GM12878 (cell line): ENCODE measurements around the gene ALDH18A1. TPM values are rescaled to one million over a fixed set of nuclear protein-coding genes. Genes with fewer than 3 reads are reported as not detected.

Experiments used
- ATAC-seq: fragments of 200-7000 bp; cut with Tn5 transposase; 3 replicates; pipeline ENCODE4 v1.9.1; 2020; ENCODE audit warnings: mild to moderate bottlenecking, moderate library complexity
- BruUV-seq: library from RNA; stranded (reverse); fragments of 400-500 nt; replicated peaks from 2 replicates; lab custom pipeline; 2021; lab: Mats Ljungman, UMichigan
- CTCF ChIA-PET: fragments of 300-600 bp; sonication (Branson Sonifier 250); formaldehyde crosslinking; extraction: SDS; loops from one replicate; lab custom pipeline; 2021; ENCODE audit warnings: inconsistent platforms; lab: Yijun Ruan, JAX
- POLR2A ChIA-PET: fragments of 350-600 bp; formaldehyde crosslinking; extraction: SDS; loops from one replicate; lab custom pipeline; 2021; ENCODE audit warnings: inconsistent platforms; lab: Charles Lee
- RAD21 ChIA-PET: fragments of 300-600 bp; sonication (Branson Sonifier 250); formaldehyde crosslinking; loops from one replicate; lab custom pipeline; 2023; ENCODE audit warnings: antibody characterized with exemption; ENCODE audit not compliant: unreplicated experiment; lab: Charles Lee
- SMC1A ChIA-PET: fragments of 300-600 bp; sonication (Branson Sonifier 250); formaldehyde crosslinking; loops from one replicate; lab custom pipeline; 2023; ENCODE audit not compliant: unreplicated experiment, uncharacterized antibody; lab: Charles Lee
- DNase-seq: peaks from one replicate; pipeline ENCODE4 v3.0.0-alpha.2; 2011; ENCODE audit warnings: low read depth, low spot score
- FAIRE-seq: peaks from 3 replicates; lab custom pipeline; 2011; peaks lifted over from hg19 to GRCh38; lab: Jason Lieb, UNC
- H2AFZ ChIP-seq: 2 replicates; pipeline ENCODE4 v1.6.0; 2011; ENCODE audit warnings: low read depth, low read length, control low read depth; ENCODE audit not compliant: control insufficient read depth
- H3K27ac ChIP-seq: 2 replicates; pipeline ENCODE4 v1.5.1; 2011; ENCODE audit warnings: control low read depth; ENCODE audit not compliant: control insufficient read depth, insufficient read depth
- H3K27me3 ChIP-seq, 2 experiments: replicated peaks in 1 of 2; 2 replicates each; pipeline versions ENCODE4 v1.6.0 to v1.6.1; 2011; ENCODE audit warnings: low read length in 1 of 2; ENCODE audit not compliant: control insufficient read depth in 2 of 2, insufficient read depth in 2 of 2
- H3K36me3 ChIP-seq, 2 experiments: 2 replicates each; pipeline ENCODE4 v1.5.1; 2011; ENCODE audit warnings: low read length in 1 of 2; ENCODE audit not compliant: control insufficient read depth in 2 of 2, insufficient read depth in 2 of 2
- H3K4me1 ChIP-seq: 2 replicates; pipeline ENCODE4 v1.6.1; 2011; ENCODE audit warnings: mild to moderate bottlenecking, low read length, moderate library complexity, mixed read lengths; ENCODE audit not compliant: control insufficient read depth, insufficient read depth
- H3K4me2 ChIP-seq: 2 replicates; pipeline ENCODE4 v1.6.0; 2011; ENCODE audit warnings: control low read depth; ENCODE audit not compliant: control insufficient read depth, insufficient read depth
- H3K4me3 ChIP-seq: fragments of 200-600 bp; sonication (generic); 2 replicates; pipeline ENCODE4 v1.5.1; 2016
- H3K79me2 ChIP-seq: 2 replicates; pipeline ENCODE4 v1.6.0; 2011; ENCODE audit warnings: low read length; ENCODE audit not compliant: control insufficient read depth, insufficient read depth
- H3K9ac ChIP-seq: 2 replicates; pipeline ENCODE4 v1.8.0; 2011; ENCODE audit warnings: low read length, control low read depth, mixed read lengths; ENCODE audit not compliant: control insufficient read depth, insufficient read depth
- H3K9me3 ChIP-seq: replicated peaks from 3 replicates; pipeline ENCODE4 v1.5.1; 2011; ENCODE audit warnings: mild to moderate bottlenecking, low read length; ENCODE audit not compliant: control insufficient read depth, insufficient read depth
- H4K20me1 ChIP-seq: 2 replicates; pipeline ENCODE4 v1.6.0; 2011; ENCODE audit not compliant: control insufficient read depth, insufficient read depth
- BCL3 ChIP-seq: IDR thresholded peaks from 2 replicates; pipeline ENCODE4 v1.6.1; 2011; ENCODE audit warnings: borderline replicate concordance, low read depth, mild to moderate bottlenecking, moderate library complexity, low read length; ENCODE audit not compliant: insufficient read depth, poor library complexity, severe bottlenecking
- CREB1 ChIP-seq: IDR thresholded peaks from 2 replicates; pipeline ENCODE4 v1.6.1; 2012; ENCODE audit warnings: low read depth, mild to moderate bottlenecking, inconsistent platforms
- CREM ChIP-seq: IDR thresholded peaks from 2 replicates; pipeline ENCODE4 v1.6.1; 2014; ENCODE audit warnings: antibody characterized with exemption, low read depth
- MAX ChIP-seq: IDR thresholded peaks from 2 replicates; pipeline ENCODE4 v1.6.1; 2012; ENCODE audit warnings: low read depth, low read length, improper control_type of control experiment
- NR2F1 ChIP-seq: fragments of 450-650 bp; conservative IDR thresholded peaks from 2 replicates; pipeline ENCODE4 v1.6.1; 2017; ENCODE audit warnings: mild to moderate bottlenecking
- YY1 ChIP-seq: IDR thresholded peaks from 2 replicates; pipeline ENCODE4 v1.6.1; 2011; ENCODE audit warnings: low read depth, mild to moderate bottlenecking, low read length
- ZNF217 ChIP-seq: fragments of 450-650 bp; IDR thresholded peaks from 2 replicates; pipeline ENCODE4 v1.6.1; 2017; ENCODE audit warnings: antibody characterized with exemption, mild to moderate bottlenecking
- WGBS: methylation state at CpG from one replicate; pipeline ENCODE4 v1.1.6; 2016; ENCODE audit warnings: low lambda C conversion rate; ENCODE audit not compliant: insufficient replicate concordance, insufficient coverage; ENCODE audit errors: missing lambda C conversion rate; 5-methylcytosine and 5-hydroxymethylcytosine counted together
- in situ Hi-C: fragments of 300-500 bp; cut with MboI; formaldehyde crosslinking; loops from 9 replicates; pipeline ENCODE4 v1.14.3; 2018; ENCODE audit warnings: mixed read lengths
- intact Hi-C: fragments of 100-400 bp; cut with micrococcal nuclease; formaldehyde crosslinking; loops from one replicate; pipeline ENCODE4 v1.14.2; 2022; ENCODE audit not compliant: unreplicated experiment
- polyA plus RNA-seq, 11 experiments: library from polyadenylated mRNA; depleted of rRNA in 4 of 11; unstranded in 6 of 11; stranded (reverse) in 5 of 11; fragments of >200 nt; fragmentation: Nextera tagmentation in 4 of 11; fragmentation: Illumina TruSeq in 1 of 11; extraction: Ambion mirVana in 4 of 11; extraction: Trizol in 1 of 11; gene quantifications; 1 replicate in 1 of 11; 2 replicates in 10 of 11; pipeline versions ENCODE4 v1.2.1 to v1.2.3, GENCODE V29; 2011 to 2016; ENCODE audit warnings: inconsistent platforms in 2 of 11, missing spikeins in 2 of 11, low read depth in 1 of 11
- total RNA-seq, 4 experiments: library from RNA; depleted of rRNA in 3 of 4; stranded (reverse); fragments of >200 nt in 3 of 4; fragmentation: Illumina TruSeq in 1 of 4; extraction: Trizol in 1 of 4; gene quantifications; 2 replicates each; pipeline versions ENCODE4 v1.2.1 to v1.2.3, GENCODE V29; 2013 to 2021

ALDH18A1 gene
- total and polyA plus RNA-seq, 10 of the 15 experiments (the other 5 are each of a cell fraction or from before 2014, with no cell fraction given), result 24.3 to 118 (median 99.3) TPM

DNA sequence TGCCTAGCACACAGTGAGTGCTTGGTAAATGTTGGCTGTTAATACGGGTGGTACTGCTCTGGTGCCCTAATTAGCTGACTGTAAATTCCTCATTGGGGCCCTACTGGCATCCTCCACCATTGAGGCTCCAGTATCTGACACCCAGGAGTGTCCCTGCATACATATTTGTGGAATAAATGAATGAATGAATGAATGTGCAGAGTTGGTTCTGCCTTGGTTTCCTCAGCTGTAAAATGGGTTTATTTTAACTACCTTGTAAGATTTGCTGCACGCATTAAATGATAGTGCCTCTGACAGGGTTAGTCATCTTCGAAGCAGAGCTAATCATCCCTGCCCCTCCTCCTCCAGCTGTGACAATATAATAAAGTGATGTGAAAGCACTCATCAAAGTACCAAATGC lies 45.8 kb downstream of the ALDH18A1 start:
- ATAC-seq (no peak), FAIRE-seq (no peak), DNase-seq (no peak)
- CTCF ChIA-PET, result interaction anchor here (0.8 kb wide), 1 partner anchor 8 kb away, joined by 3 read pairs; no protein-coding TSS in a partner anchor
- Histone ChIP-seq H4K20me1 (no peaks in the 10 kb centered on the region), H3K4me2 (no peak overlapping the region), H3K9me3 (no peaks in the 10 kb centered on the region), H3K9ac (no peak overlapping the region), H3K36me3 (peaks cover 21 to 66% of the 10 kb centered on the region in 2 experiments), H2AFZ (no peak overlapping the region), H3K4me3 (no peak overlapping the region), H3K27me3 (no peaks in the 10 kb centered on the region), H3K27ac (no peak overlapping the region), H3K79me2 (no peaks in the 10 kb centered on the region), H3K4me1 (no peaks in the 10 kb centered on the region)
- 96% methylated on average over 3 of the region's 3 CpGs for WGBS
- RAD21 ChIA-PET, result no interaction called here
- intact Hi-C loops (no loop called here), in situ Hi-C loops (no loop called here)
- SMC1A ChIA-PET, result interaction anchor here (1.0 kb wide), 1 partner anchor 236 kb away, joined by 3 read pairs; no protein-coding TSS in a partner anchor
- BruUV-seq, result no TSS peak
- POLR2A ChIA-PET, result no interaction called here
- TF ChIP-seq CREM (no peak), NR2F1 (no peak), YY1 (no peak)
- TF ChIP-seq, all 136 proteins: peak for 0

GRCh38 chr10:95606922-95607321 lies 49.6 kb downstream of the ALDH18A1 start:
- Histone ChIP-seq H3K4me3 (no peak overlapping the region), H4K20me1 (no peaks in the 10 kb centered on the region), H3K4me2 (no peak overlapping the region), H3K79me2 (no peaks in the 10 kb centered on the region), H3K27me3 (no peaks in the 10 kb centered on the region), H3K36me3 (peaks cover 16 to 38% of the 10 kb centered on the region in 2 experiments), H3K9ac (no peak overlapping the region), H3K27ac (no peak overlapping the region), H3K4me1 (no peaks in the 10 kb centered on the region), H3K9me3 (no peaks in the 10 kb centered on the region), H2AFZ (no peak overlapping the region)
- ChIA-PET SMC1A (interaction anchor here (0.8 to 1.5 kb wide), 2 partner anchors 221 to 258 kb away, joined by 3 read pairs; no protein-coding TSS in a partner anchor), RAD21 (no interaction called here), POLR2A (no interaction called here), CTCF (interaction anchor here (0.9 to 10.9 kb wide), 2 partner anchors 177 to 230 kb away, joined by 3 to 177 read pairs; no protein-coding TSS in a partner anchor)
- WGBS, result 80% methylated on average over 3 of the region's 3 CpGs
- FAIRE-seq (no peak), DNase-seq (no peak), ATAC-seq (no peak)
- no TSS peak for BruUV-seq
- intact Hi-C loops, result no loop called here
- in situ Hi-C loops, result no loop called here
- TF ChIP-seq CREB1, result no peak
- TF ChIP-seq ZNF217, result no peak
- TF ChIP-seq BCL3, result no peak
- no peak for TF ChIP-seq MAX
